ENCODE results near the gene DCAF12.

DCAF12 gene

DNA sequence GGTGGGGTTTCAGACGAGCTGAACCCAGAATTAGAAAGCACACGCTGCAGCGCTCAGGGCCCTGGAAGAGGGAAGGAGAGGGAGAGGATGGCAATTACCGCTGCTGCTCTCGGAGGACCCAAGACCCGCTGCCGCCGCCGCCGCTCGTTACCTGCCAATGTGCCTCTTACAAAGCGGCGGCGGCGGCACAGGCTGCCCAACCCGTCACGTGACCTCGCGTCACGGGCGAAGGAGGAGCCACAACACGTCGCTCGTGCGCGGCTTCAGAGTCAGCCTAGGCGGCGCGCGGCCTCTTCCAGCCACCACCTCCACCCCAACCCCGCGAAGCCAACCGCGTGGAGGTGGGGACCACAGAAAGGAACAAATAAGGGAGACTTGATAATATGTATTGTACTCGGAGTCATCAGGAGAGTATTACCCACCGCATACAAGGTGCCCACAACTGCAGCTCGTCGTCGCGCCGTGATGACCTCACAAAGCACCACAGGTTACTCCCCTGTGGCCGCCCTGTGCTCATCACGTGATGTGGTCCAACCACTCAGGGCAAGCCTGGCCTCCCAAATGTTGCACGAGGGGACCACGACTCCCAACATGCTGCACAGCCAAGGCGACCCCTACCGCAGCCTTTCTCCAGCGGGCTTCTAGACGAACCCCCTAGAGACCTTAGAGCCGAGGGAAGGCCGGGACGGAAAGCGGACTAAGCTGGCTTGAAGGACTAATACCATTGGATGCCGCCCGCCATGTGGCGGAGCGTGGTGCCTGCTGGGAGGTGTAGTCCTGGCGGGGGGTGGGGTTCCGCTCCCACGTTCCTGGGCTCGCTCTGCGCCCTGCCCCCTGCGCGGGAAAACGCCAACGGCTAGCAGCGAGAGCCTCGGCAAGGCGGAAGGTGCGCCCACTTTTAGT, 77.5 kb downstream of the DCAF12 start, which contains the start of gene UBAP2 (continued):
- TF ChIP-seq BCL11B (tag by site-specific recombination; IDR thresholded peaks at IDR 0.05; ENCODE audit: low read depth) (no peak), ZNF677 (tag by site-specific recombination; IDR thresholded peaks at IDR 0.05) (no peak), SP2 (tag by site-specific recombination; IDR thresholded peaks at IDR 0.05) (peak; percentile 78), ZNF138 (tag by site-specific recombination; IDR thresholded peaks at IDR 0.05; ENCODE audit: borderline replicate concordance) (no peak), ZNF391 (tag by site-specific recombination; IDR thresholded peaks at IDR 0.05; ENCODE audit: borderline replicate concordance, low read depth) (peak; percentile 49; the same call in 1 of the 2 replicates), ZNF585B (tag by site-specific recombination; IDR thresholded peaks at IDR 0.05) (no peak), ZNF10 (tag by site-specific recombination; IDR thresholded peaks at IDR 0.05) (0 out of 2 replicates have a peak, but pooled peaks have one; percentile 23), ZNF404 (tag by site-specific recombination; IDR thresholded peaks at IDR 0.05) (no peak), ZNF561 (tag by site-specific recombination; IDR thresholded peaks at IDR 0.05; ENCODE audit: borderline replicate concordance) (peak; percentile 83), KLF1 (tag by site-specific recombination; IDR thresholded peaks at IDR 0.05) (peak; percentile 34; the same call in 1 of the 2 replicates), ZBTB21 (tag by site-specific recombination; IDR thresholded peaks at IDR 0.05) (peak; percentile 60), ZNF629 (tag by site-specific recombination; IDR thresholded peaks at IDR 0.05) (peak; percentile 81; the same call in 1 of the 2 replicates), ZNF670 (tag by site-specific recombination; IDR thresholded peaks at IDR 0.05; ENCODE audit: low read depth) (no peak), ZNF529 (tag by site-specific recombination; IDR thresholded peaks at IDR 0.05; ENCODE audit: insufficient replicate concordance) (no peak), ZNF248 (tag by site-specific recombination; IDR thresholded peaks at IDR 0.05) (no peak), SCRT2 (tag by site-specific recombination; IDR thresholded peaks at IDR 0.05) (peak; percentile 100), ZIC2 (tag by site-specific recombination; IDR thresholded peaks at IDR 0.05) (peak; percentile 77), ZNF416 (tag by site-specific recombination; IDR thresholded peaks at IDR 0.05) (peak; percentile 86), ZNF423 (tag by site-specific recombination; IDR thresholded peaks at IDR 0.05) (no peak), ZNF791 (tag by site-specific recombination; IDR thresholded peaks at IDR 0.05) (no peak), ZNF175 (tag by site-specific recombination; IDR thresholded peaks at IDR 0.05) (no peak), HOXD13 (CRISPR knock-in tag; IDR thresholded peaks at IDR 0.05; ENCODE audit: borderline replicate concordance) (no peak)
- TF ChIP-seq, protein P1, sequence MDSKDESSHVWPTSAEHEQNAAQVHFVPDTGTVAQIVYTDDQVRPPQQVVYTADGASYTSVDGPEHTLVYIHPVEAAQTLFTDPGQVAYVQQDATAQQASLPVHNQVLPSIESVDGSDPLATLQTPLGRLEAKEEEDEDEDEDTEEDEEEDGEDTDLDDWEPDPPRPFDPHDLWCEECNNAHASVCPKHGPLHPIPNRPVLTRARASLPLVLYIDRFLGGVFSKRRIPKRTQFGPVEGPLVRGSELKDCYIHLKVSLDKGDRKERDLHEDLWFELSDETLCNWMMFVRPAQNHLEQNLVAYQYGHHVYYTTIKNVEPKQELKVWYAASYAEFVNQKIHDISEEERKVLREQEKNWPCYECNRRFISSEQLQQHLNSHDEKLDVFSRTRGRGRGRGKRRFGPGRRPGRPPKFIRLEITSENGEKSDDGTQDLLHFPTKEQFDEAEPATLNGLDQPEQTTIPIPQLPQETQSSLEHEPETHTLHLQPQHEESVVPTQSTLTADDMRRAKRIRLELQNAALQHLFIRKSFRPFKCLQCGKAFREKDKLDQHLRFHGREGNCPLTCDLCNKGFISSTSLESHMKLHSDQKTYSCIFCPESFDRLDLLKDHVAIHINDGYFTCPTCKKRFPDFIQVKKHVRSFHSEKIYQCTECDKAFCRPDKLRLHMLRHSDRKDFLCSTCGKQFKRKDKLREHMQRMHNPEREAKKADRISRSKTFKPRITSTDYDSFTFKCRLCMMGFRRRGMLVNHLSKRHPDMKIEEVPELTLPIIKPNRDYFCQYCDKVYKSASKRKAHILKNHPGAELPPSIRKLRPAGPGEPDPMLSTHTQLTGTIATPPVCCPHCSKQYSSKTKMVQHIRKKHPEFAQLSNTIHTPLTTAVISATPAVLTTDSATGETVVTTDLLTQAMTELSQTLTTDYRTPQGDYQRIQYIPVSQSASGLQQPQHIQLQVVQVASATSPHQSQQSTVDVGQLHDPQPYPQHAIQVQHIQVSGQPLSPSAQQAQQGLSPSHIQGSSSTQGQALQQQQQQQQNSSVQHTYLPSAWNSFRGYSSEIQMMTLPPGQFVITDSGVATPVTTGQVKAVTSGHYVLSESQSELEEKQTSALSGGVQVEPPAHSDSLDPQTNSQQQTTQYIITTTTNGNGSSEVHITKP (tag by site-specific recombination; IDR thresholded peaks at IDR 0.05): peak; percentile 89
- TF ChIP-seq, protein P2, sequence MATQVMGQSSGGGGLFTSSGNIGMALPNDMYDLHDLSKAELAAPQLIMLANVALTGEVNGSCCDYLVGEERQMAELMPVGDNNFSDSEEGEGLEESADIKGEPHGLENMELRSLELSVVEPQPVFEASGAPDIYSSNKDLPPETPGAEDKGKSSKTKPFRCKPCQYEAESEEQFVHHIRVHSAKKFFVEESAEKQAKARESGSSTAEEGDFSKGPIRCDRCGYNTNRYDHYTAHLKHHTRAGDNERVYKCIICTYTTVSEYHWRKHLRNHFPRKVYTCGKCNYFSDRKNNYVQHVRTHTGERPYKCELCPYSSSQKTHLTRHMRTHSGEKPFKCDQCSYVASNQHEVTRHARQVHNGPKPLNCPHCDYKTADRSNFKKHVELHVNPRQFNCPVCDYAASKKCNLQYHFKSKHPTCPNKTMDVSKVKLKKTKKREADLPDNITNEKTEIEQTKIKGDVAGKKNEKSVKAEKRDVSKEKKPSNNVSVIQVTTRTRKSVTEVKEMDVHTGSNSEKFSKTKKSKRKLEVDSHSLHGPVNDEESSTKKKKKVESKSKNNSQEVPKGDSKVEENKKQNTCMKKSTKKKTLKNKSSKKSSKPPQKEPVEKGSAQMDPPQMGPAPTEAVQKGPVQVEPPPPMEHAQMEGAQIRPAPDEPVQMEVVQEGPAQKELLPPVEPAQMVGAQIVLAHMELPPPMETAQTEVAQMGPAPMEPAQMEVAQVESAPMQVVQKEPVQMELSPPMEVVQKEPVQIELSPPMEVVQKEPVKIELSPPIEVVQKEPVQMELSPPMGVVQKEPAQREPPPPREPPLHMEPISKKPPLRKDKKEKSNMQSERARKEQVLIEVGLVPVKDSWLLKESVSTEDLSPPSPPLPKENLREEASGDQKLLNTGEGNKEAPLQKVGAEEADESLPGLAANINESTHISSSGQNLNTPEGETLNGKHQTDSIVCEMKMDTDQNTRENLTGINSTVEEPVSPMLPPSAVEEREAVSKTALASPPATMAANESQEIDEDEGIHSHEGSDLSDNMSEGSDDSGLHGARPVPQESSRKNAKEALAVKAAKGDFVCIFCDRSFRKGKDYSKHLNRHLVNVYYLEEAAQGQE (tag by site-specific recombination; IDR thresholded peaks at IDR 0.05): 0 out of 2 replicates have a peak, but pooled peaks have one; percentile 50
- TF ChIP-seq, protein P3, sequence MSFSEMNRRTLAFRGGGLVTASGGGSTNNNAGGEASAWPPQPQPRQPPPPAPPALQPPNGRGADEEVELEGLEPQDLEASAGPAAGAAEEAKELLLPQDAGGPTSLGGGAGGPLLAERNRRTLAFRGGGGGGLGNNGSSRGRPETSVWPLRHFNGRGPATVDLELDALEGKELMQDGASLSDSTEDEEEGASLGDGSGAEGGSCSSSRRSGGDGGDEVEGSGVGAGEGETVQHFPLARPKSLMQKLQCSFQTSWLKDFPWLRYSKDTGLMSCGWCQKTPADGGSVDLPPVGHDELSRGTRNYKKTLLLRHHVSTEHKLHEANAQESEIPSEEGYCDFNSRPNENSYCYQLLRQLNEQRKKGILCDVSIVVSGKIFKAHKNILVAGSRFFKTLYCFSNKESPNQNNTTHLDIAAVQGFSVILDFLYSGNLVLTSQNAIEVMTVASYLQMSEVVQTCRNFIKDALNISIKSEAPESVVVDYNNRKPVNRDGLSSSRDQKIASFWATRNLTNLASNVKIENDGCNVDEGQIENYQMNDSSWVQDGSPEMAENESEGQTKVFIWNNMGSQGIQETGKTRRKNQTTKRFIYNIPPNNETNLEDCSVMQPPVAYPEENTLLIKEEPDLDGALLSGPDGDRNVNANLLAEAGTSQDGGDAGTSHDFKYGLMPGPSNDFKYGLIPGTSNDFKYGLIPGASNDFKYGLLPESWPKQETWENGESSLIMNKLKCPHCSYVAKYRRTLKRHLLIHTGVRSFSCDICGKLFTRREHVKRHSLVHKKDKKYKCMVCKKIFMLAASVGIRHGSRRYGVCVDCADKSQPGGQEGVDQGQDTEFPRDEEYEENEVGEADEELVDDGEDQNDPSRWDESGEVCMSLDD (tag by site-specific recombination; IDR thresholded peaks at IDR 0.05): peak; percentile 87
- TF ChIP-seq, protein P4, sequence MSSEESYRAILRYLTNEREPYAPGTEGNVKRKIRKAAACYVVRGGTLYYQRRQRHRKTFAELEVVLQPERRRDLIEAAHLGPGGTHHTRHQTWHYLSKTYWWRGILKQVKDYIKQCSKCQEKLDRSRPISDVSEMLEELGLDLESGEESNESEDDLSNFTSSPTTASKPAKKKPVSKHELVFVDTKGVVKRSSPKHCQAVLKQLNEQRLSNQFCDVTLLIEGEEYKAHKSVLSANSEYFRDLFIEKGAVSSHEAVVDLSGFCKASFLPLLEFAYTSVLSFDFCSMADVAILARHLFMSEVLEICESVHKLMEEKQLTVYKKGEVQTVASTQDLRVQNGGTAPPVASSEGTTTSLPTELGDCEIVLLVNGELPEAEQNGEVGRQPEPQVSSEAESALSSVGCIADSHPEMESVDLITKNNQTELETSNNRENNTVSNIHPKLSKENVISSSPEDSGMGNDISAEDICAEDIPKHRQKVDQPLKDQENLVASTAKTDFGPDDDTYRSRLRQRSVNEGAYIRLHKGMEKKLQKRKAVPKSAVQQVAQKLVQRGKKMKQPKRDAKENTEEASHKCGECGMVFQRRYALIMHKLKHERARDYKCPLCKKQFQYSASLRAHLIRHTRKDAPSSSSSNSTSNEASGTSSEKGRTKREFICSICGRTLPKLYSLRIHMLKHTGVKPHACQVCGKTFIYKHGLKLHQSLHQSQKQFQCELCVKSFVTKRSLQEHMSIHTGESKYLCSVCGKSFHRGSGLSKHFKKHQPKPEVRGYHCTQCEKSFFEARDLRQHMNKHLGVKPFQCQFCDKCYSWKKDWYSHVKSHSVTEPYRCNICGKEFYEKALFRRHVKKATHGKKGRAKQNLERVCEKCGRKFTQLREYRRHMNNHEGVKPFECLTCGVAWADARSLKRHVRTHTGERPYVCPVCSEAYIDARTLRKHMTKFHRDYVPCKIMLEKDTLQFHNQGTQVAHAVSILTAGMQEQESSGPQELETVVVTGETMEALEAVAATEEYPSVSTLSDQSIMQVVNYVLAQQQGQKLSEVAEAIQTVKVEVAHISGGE (tag by site-specific recombination; conservative IDR thresholded peaks at IDR 0.05; ENCODE audit: low read depth): peak; percentile 36
